DND-41 (cell line): Measurements from ENCODE around the gene CYFIP1.

Source experiments
- EZH2 ChIP-seq: IDR thresholded peaks from 3 replicates; pipeline ENCODE4 v1.6.1; 2012; ENCODE audit warnings: borderline replicate concordance, low read depth, mild to moderate bottlenecking, moderate library complexity, low read length, inconsistent platforms; ENCODE audit not compliant: severe bottlenecking
- TF ChIP-seq, protein P1 (sequence below): IDR thresholded peaks from 2 replicates; pipeline ENCODE4 v1.5.1; 2012; ENCODE audit warnings: borderline replicate concordance, low read length, moderate library complexity, mild to moderate bottlenecking; ENCODE audit not compliant: poor library complexity, severe bottlenecking; ENCODE audit errors: extremely low read depth

DNA sequence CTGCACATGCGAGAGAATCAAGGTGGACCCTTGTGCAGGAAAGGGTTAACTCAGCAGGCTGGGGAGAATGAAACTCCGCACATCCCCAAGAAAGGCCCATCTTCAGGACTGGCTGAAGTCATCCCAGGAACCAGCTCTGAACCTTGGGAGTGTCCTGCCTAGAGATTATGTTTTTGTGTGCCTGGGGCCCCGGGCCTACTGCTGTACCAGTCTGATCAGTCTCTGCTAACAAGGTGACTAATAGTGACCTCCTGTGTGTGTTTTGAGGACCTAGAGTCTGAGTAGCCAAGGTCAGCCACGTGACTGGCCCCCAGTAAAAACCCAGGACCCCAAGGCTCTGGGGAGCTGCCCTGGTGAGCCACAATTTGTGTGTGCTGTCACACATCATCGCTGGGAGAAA is 58.2 kb downstream of the CYFIP1 start:
- no peak for TF ChIP-seq EZH2
- TF ChIP-seq, protein P1, sequence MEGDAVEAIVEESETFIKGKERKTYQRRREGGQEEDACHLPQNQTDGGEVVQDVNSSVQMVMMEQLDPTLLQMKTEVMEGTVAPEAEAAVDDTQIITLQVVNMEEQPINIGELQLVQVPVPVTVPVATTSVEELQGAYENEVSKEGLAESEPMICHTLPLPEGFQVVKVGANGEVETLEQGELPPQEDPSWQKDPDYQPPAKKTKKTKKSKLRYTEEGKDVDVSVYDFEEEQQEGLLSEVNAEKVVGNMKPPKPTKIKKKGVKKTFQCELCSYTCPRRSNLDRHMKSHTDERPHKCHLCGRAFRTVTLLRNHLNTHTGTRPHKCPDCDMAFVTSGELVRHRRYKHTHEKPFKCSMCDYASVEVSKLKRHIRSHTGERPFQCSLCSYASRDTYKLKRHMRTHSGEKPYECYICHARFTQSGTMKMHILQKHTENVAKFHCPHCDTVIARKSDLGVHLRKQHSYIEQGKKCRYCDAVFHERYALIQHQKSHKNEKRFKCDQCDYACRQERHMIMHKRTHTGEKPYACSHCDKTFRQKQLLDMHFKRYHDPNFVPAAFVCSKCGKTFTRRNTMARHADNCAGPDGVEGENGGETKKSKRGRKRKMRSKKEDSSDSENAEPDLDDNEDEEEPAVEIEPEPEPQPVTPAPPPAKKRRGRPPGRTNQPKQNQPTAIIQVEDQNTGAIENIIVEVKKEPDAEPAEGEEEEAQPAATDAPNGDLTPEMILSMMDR, result no peak
